ENCODE results near the gene TMEM187.
"Not testable (repeated sequence)": the region's sequence is repeated elsewhere in the genome, so short reads cannot be mapped to it uniquely, and the experiment has no call there.

Gene TMEM187

GRCh38 chrX:153974726-153975286 lies 2.3 kb downstream of the TMEM187 start:
- H3K9ac ChIP-seq (ENCODE audit: low read depth, low read length) = peak overlapping the region; percentile 99; the same call in 1 of the 2 replicates
- DNase-seq = no peak
- peaks cover 42% of the 10 kb centered on the region for H3K79me2 ChIP-seq (ENCODE audit: insufficient read depth, low read length)
- peaks cover 2% of the 10 kb centered on the region; the same call in 1 of the 2 replicates for H3K36me3 ChIP-seq (ENCODE audit: insufficient read depth, low read length)
- H3K4me3 ChIP-seq (ENCODE audit: low read depth in 1 of 2, low read length in 2 of 2) = 0 out of 4 replicates have a peak overlapping the region, but pooled peaks of 1 of the 2 experiments have one; percentile 90
- H2AFZ ChIP-seq (ENCODE audit: low read depth, low read length) = no peak overlapping the region
- peak overlapping the region; percentile 73 for H3K4me2 ChIP-seq (ENCODE audit: insufficient read depth, low read length)
- H3K9me3 ChIP-seq (ENCODE audit: insufficient read depth, low read length, severe bottlenecking) = no peaks in the 10 kb centered on the region
- H4K20me1 ChIP-seq (ENCODE audit: insufficient read depth, low read length) = 0 out of 2 replicates have a peak, but pooled peaks cover under 1% of the 10 kb centered on the region
- H3K4me1 ChIP-seq (ENCODE audit: insufficient read depth, low read length) = peaks cover 19% of the 10 kb centered on the region
- H3K27ac ChIP-seq (ENCODE audit: low read length) = peak overlapping the region; percentile 100
- H3K27me3 ChIP-seq (ENCODE audit: insufficient read depth, low read length, poor library complexity) = no peaks in the 10 kb centered on the region
- no peak for ATAC-seq (ENCODE audit: insufficient read depth, low read depth)
- no peak for TF ChIP-seq CTCF (IDR thresholded peaks at IDR 0.05; ENCODE audit: borderline replicate concordance, extremely low read depth, low read length, poor library complexity, severe bottlenecking)
- TF ChIP-seq EZH2 (IDR thresholded peaks at IDR 0.05; ENCODE audit: borderline replicate concordance, low read depth, low read length, severe bottlenecking) = no peak

GRCh38 chrX:153980394-153980793 lies 7.8 kb downstream of the TMEM187 start:
- peak; percentile 27; the same call in 1 of the 3 replicates for ATAC-seq (ENCODE audit: insufficient read depth, low read depth)

GRCh38 chrX:153981231-153981630 lies 8.7 kb downstream of the TMEM187 start:
- Histone ChIP-seq H3K9me3 (ENCODE audit: insufficient read depth, low read length, severe bottlenecking) (no peaks in the 10 kb centered on the region), H2AFZ (ENCODE audit: low read depth, low read length) (peak overlapping the region; percentile 66), H3K9ac (ENCODE audit: low read depth, low read length) (peak overlapping the region; percentile 60), H3K27me3 (ENCODE audit: insufficient read depth, low read length, poor library complexity) (no peaks in the 10 kb centered on the region), H3K4me3 (ENCODE audit: low read depth in 1 of 2, low read length in 2 of 2) (peak overlapping the region in 1 of 2 experiments; percentile 32; a peak in 2 of 4 replicates), H3K27ac (ENCODE audit: low read length) (peak overlapping the region; percentile 96), H3K36me3 (ENCODE audit: insufficient read depth, low read length) (peaks cover 9% of the 10 kb centered on the region), H4K20me1 (ENCODE audit: insufficient read depth, low read length) (no peaks in the 10 kb centered on the region), H3K4me1 (ENCODE audit: insufficient read depth, low read length) (peaks cover 31% of the 10 kb centered on the region), H3K79me2 (ENCODE audit: insufficient read depth, low read length) (peaks cover 12% of the 10 kb centered on the region), H3K4me2 (ENCODE audit: insufficient read depth, low read length) (peak overlapping the region; percentile 63)
- TF ChIP-seq CTCF (IDR thresholded peaks at IDR 0.05; ENCODE audit: borderline replicate concordance, extremely low read depth, low read length, poor library complexity, severe bottlenecking) (no peak), EZH2 (IDR thresholded peaks at IDR 0.05; ENCODE audit: borderline replicate concordance, low read depth, low read length, severe bottlenecking) (no peak)
- no peak for ATAC-seq (ENCODE audit: insufficient read depth, low read depth)
- no peak for DNase-seq

More at GRCh38 chrX:153980394-153980793, 7.8 kb downstream of the TMEM187 start:
- Histone ChIP-seq H3K4me1 (ENCODE audit: insufficient read depth, low read length) (peaks cover 31% of the 10 kb centered on the region), H3K9ac (ENCODE audit: low read depth, low read length) (0 out of 2 replicates have a peak overlapping the region, but pooled peaks have one; percentile 60), H3K79me2 (ENCODE audit: insufficient read depth, low read length) (peaks cover 17% of the 10 kb centered on the region), H3K27ac (ENCODE audit: low read length) (peak overlapping the region; percentile 96)
- H3K36me3 ChIP-seq (ENCODE audit: insufficient read depth, low read length); DNase-seq; H3K9me3 ChIP-seq (ENCODE audit: insufficient read depth, low read length, severe bottlenecking); H3K4me2 ChIP-seq (ENCODE audit: insufficient read depth, low read length); H3K27me3 ChIP-seq (ENCODE audit: insufficient read depth, low read length, poor library complexity); H4K20me1 ChIP-seq (ENCODE audit: insufficient read depth, low read length); H2AFZ ChIP-seq (ENCODE audit: low read depth, low read length); H3K4me3 ChIP-seq (ENCODE audit: low read depth in 1 of 2, low read length in 2 of 2): not testable (repeated sequence)

GRCh38 chrX:153981771-153982533 lies 9.4 kb downstream of the TMEM187 start:
- TF ChIP-seq EZH2 (IDR thresholded peaks at IDR 0.05; ENCODE audit: borderline replicate concordance, low read depth, low read length, severe bottlenecking) (no peak), CTCF (IDR thresholded peaks at IDR 0.05; ENCODE audit: borderline replicate concordance, extremely low read depth, low read length, poor library complexity, severe bottlenecking) (no peak)
- peak overlapping the region; percentile 96 for H3K27ac ChIP-seq (ENCODE audit: low read length)
- H3K4me3 ChIP-seq (ENCODE audit: low read depth in 1 of 2, low read length in 2 of 2) = peak overlapping the region in 1 of 2 experiments; percentile 47; a peak in 2 of 4 replicates
- no peaks in the 10 kb centered on the region for H4K20me1 ChIP-seq (ENCODE audit: insufficient read depth, low read length)
- H3K79me2 ChIP-seq (ENCODE audit: insufficient read depth, low read length) = peaks cover 12% of the 10 kb centered on the region
- H3K9ac ChIP-seq (ENCODE audit: low read depth, low read length) = peak overlapping the region; percentile 60
- H2AFZ ChIP-seq (ENCODE audit: low read depth, low read length) = peak overlapping the region; percentile 66; the same call in 1 of the 2 replicates
- H3K27me3 ChIP-seq (ENCODE audit: insufficient read depth, low read length, poor library complexity) = no peaks in the 10 kb centered on the region
- peak; percentile 75 for ATAC-seq (ENCODE audit: insufficient read depth, low read depth)
- no peaks in the 10 kb centered on the region for H3K9me3 ChIP-seq (ENCODE audit: insufficient read depth, low read length, severe bottlenecking)
- H3K4me2 ChIP-seq (ENCODE audit: insufficient read depth, low read length) = peak overlapping the region; percentile 63
- H3K4me1 ChIP-seq (ENCODE audit: insufficient read depth, low read length) = peaks cover 31% of the 10 kb centered on the region
- peaks cover 9% of the 10 kb centered on the region for H3K36me3 ChIP-seq (ENCODE audit: insufficient read depth, low read length)
- peak; percentile 91 for DNase-seq

All from DND-41 (cell line).